ENCODE measurements around the gene C1QA.
A peak's percentile ranks its signal among the peaks of the same experiment; 100 is the strongest.

The C1QA gene

GRCh38 chr1:22636353-22636752 lies at the start of gene C1QA:
TSS of gene C1QA (plus strand) at chr1:22636628. CDS start at chr1:22637617, 989 bp downstream.
- DNase-seq (no peak), ATAC-seq (no peak)

- no peak for DNase-seq
- ATAC-seq: no peak
Observed at GRCh38 chr1:22587247-22587646, 49.2 kb upstream of the C1QA start.

- no peak for DNase-seq
- no peak for ATAC-seq
Observed at GRCh38 chr1:22588899-22589422, 47.5 kb upstream of the C1QA start.

GRCh38 chr1:22591576-22591975 lies 44.9 kb upstream of the C1QA start:
- DNase-seq: no peak
- no peak for ATAC-seq

- DNase-seq: no peak
- no peak for ATAC-seq
Observed at GRCh38 chr1:22592051-22592450, 44.4 kb upstream of the C1QA start.

GRCh38 chr1:22592919-22593790 lies 43.3 kb upstream of the C1QA start:
- ATAC-seq: no peak
- no peak for DNase-seq

- DNase-seq (no peak), ATAC-seq (no peak)
Observed at GRCh38 chr1:22594396-22594795, 42.0 kb upstream of the C1QA start.

- ATAC-seq (no peak), DNase-seq (no peak)
Observed at GRCh38 chr1:22595108-22595507, 41.3 kb upstream of the C1QA start.

- no peak for ATAC-seq
- DNase-seq: no peak
Observed at GRCh38 chr1:22597301-22597965, 39.0 kb upstream of the C1QA start.

- no peak for DNase-seq
- ATAC-seq: no peak
Observed at GRCh38 chr1:22597996-22598395, 38.4 kb upstream of the C1QA start.

GRCh38 chr1:22598736-22599135 lies 37.7 kb upstream of the C1QA start:
- DNase-seq: no peak
- ATAC-seq: no peak

GRCh38 chr1:22600071-22600816 lies 36.2 kb upstream of the C1QA start:
- ATAC-seq (no peak), DNase-seq (no peak)

GRCh38 chr1:22600817-22601605 lies 35.4 kb upstream of the C1QA start:
- no peak for ATAC-seq
- DNase-seq: no peak

- DNase-seq: no peak
- peak; percentile 26 for ATAC-seq
Observed at GRCh38 chr1:22601610-22602009, 34.8 kb upstream of the C1QA start.

- DNase-seq (no peak), ATAC-seq (no peak)
Observed at GRCh38 chr1:22602060-22602740, 34.2 kb upstream of the C1QA start.

- ATAC-seq: no peak
- DNase-seq: no peak
Observed at GRCh38 chr1:22606161-22606560, 30.3 kb upstream of the C1QA start.

- DNase-seq (no peak), ATAC-seq (no peak)
Observed at GRCh38 chr1:22607154-22607553, 29.3 kb upstream of the C1QA start.

- ATAC-seq (no peak), DNase-seq (no peak)
Observed at GRCh38 chr1:22608361-22608760, 28.1 kb upstream of the C1QA start.

GRCh38 chr1:22609291-22609690 lies 27.1 kb upstream of the C1QA start:
- DNase-seq: no peak
- ATAC-seq: no peak

- DNase-seq: peak; percentile 22
- no peak for ATAC-seq
Observed at GRCh38 chr1:22611530-22611947, 24.9 kb upstream of the C1QA start.

Measured in stimulated activated naive CD8-positive, alpha-beta T cell treated with anti-CD3 and anti-CD28 coated beads, Interleukin-15, Interleukin-2, amounts not matched to agents 100 U/mL and 50 U/mL, for 24 hours (primary cell).